K562 (cell line): ENCODE data around the gene NPB. TPM values are rescaled to one million over a fixed set of nuclear protein-coding genes. Genes with fewer than 3 reads are reported as not detected.

Experiments
- ATAC-seq: fragments of 200-7000 bp; cut with Tn5 transposase; 3 replicates; pipeline ENCODE4 v1.9.1; 2020; ENCODE audit warnings: moderate library complexity
- BruUV-seq: library from RNA; stranded (reverse); fragments of 400-500 nt; replicated peaks from 2 replicates; lab custom pipeline; 2021; lab: Mats Ljungman, UMichigan
- CTCF ChIA-PET: fragments of 300-600 bp; formaldehyde crosslinking; extraction: SDS; loops from one replicate; lab custom pipeline; 2021; ENCODE audit warnings: low intra/inter-chr PET ratio; lab: Yijun Ruan, JAX
- POLR2A ChIA-PET: fragments of 300-600, 350-650 bp; sonication (Branson Sonifier 250); formaldehyde crosslinking; extraction: SDS; loops from one replicate; lab custom pipeline; 2021; ENCODE audit warnings: antibody characterized with exemption, inconsistent platforms; lab: Yijun Ruan, JAX
- DNase-seq, 4 experiments: peaks; one replicate each; pipeline versions ENCODE4 v3.0.0 to v3.0.0-alpha.2; 2011 to 2018; ENCODE audit warnings: low spot score in 3 of 4, mixed read lengths in 3 of 4; ENCODE audit errors: extremely low read depth in 1 of 4
- FAIRE-seq: peaks from 2 replicates; lab custom pipeline; 2011; peaks lifted over from hg19 to GRCh38; lab: Jason Lieb, UNC
- H2AFZ ChIP-seq: 2 replicates; pipeline ENCODE4 v1.6.0; 2011; ENCODE audit warnings: low read depth, low read length, control low read depth, inconsistent platforms
- H3K27ac ChIP-seq: fragments of 200-600 bp; 3 replicates; pipeline ENCODE4 v1.8.0; 2011; ENCODE audit warnings: low read depth, mild to moderate bottlenecking, control low read depth, inconsistent platforms, low read length, moderate library complexity, mixed read lengths; ENCODE audit errors: extremely low read depth
- H3K27me3 ChIP-seq, 2 experiments: fragments of 300-600 bp in 1 of 2; 2 replicates in 1 of 2; 3 replicates in 1 of 2; pipeline versions ENCODE4 v1.6.0 to v1.8.0; 2011; ENCODE audit warnings: inconsistent platforms in 2 of 2, low read length in 2 of 2, mild to moderate bottlenecking in 1 of 2, mixed read lengths in 1 of 2, moderate library complexity in 1 of 2; ENCODE audit not compliant: control insufficient read depth in 2 of 2, insufficient read depth in 2 of 2
- H3K36me3 ChIP-seq: fragments of 300-600 bp; 3 replicates; pipeline ENCODE4 v1.8.0; 2011; ENCODE audit warnings: mild to moderate bottlenecking, low read length, inconsistent platforms; ENCODE audit not compliant: control insufficient read depth, insufficient read depth
- H3K4me1 ChIP-seq, 2 experiments: fragments of 200-600 bp in 1 of 2; replicated peaks in 1 of 2; 2 replicates in 1 of 2; 3 replicates in 1 of 2; pipeline versions ENCODE4 v1.5.1 to v1.8.0; 2011; ENCODE audit warnings: inconsistent platforms in 2 of 2, low read length in 2 of 2, mild to moderate bottlenecking in 1 of 2, mixed read lengths in 1 of 2, moderate library complexity in 1 of 2; ENCODE audit not compliant: control insufficient read depth in 2 of 2, insufficient read depth in 2 of 2
- H3K4me2 ChIP-seq: 2 replicates; pipeline ENCODE4 v1.6.1; 2011; ENCODE audit warnings: low read length, control low read depth, inconsistent platforms, mixed read lengths; ENCODE audit not compliant: insufficient read depth
- H3K4me3 ChIP-seq: fragments of 200-600 bp; sonication (generic), shearing (Covaris generic); 2 replicates; pipeline ENCODE4 v1.5.1; 2016; ENCODE audit warnings: control low read depth, inconsistent platforms
- H3K79me2 ChIP-seq: fragments of 200-600 bp; 3 replicates; pipeline ENCODE4 v1.8.0; 2011; ENCODE audit warnings: low read length, inconsistent platforms; ENCODE audit not compliant: control insufficient read depth, insufficient read depth
- H3K9ac ChIP-seq, 2 experiments: 2 replicates each; pipeline versions ENCODE4 v1.6.0 to v1.6.1; 2011; ENCODE audit warnings: low read depth in 2 of 2, low read length in 2 of 2, control low read depth in 1 of 2, inconsistent platforms in 1 of 2, mild to moderate bottlenecking in 1 of 2, mixed read lengths in 1 of 2; ENCODE audit not compliant: insufficient read depth in 1 of 2
- H3K9me1 ChIP-seq: one replicate; pipeline ENCODE4 v1.6.0; 2011; ENCODE audit warnings: inconsistent platforms, mild to moderate bottlenecking, low read length, moderate library complexity; ENCODE audit not compliant: control insufficient read depth, insufficient read depth
- H3K9me3 ChIP-seq: replicated peaks from 2 replicates; pipeline ENCODE4 v1.5.1; 2011; ENCODE audit warnings: low read depth, low read length, inconsistent platforms; ENCODE audit not compliant: control insufficient read depth, insufficient read depth
- H4K20me1 ChIP-seq: replicated peaks from 2 replicates; pipeline ENCODE4 v1.6.1; 2011; ENCODE audit warnings: low read length, inconsistent platforms, mixed read lengths; ENCODE audit not compliant: control insufficient read depth, insufficient read depth
- CREM ChIP-seq: IDR thresholded peaks from 2 replicates; pipeline ENCODE4 v1.6.1; 2014; ENCODE audit warnings: antibody characterized with exemption, low read depth
- GATAD2B ChIP-seq: fragments of 450-650 bp; IDR thresholded peaks from 2 replicates; pipeline ENCODE4 v1.6.1; 2017; ENCODE audit warnings: mild to moderate bottlenecking, borderline replicate concordance
- KDM5B ChIP-seq: fragments of 200-600 bp; sonication (generic); IDR thresholded peaks from 2 replicates; pipeline ENCODE4 v1.6.1; 2012; ENCODE audit warnings: low read depth, mild to moderate bottlenecking, moderate library complexity, low read length, control low read depth, inconsistent platforms; ENCODE audit not compliant: insufficient replicate concordance
- MTF1 ChIP-seq: fragments of 250-450 bp; sonication (Bioruptor Pico); IDR thresholded peaks from 2 replicates; pipeline ENCODE4 v1.9.0; 2021; ENCODE audit warnings: moderate library complexity, mild to moderate bottlenecking, inconsistent platforms, borderline replicate concordance
- MYNN ChIP-seq, 2 experiments: sonication (generic); formaldehyde crosslinking in 1 of 2; IDR thresholded peaks; 2 replicates each; pipeline versions ENCODE4 v1.5.0 to v1.6.1; 2016 to 2020; ENCODE audit warnings: antibody characterized with exemption in 1 of 2, missing genetic modification reagents in 1 of 2
- NEUROD1 ChIP-seq: fragments of 150-350 bp; IDR thresholded peaks from 2 replicates; pipeline ENCODE4 v1.6.1; 2014; ENCODE audit warnings: borderline replicate concordance, low read length, low read depth; ENCODE audit not compliant: partially characterized antibody
- NFIC ChIP-seq: fragments of 450-650 bp; IDR thresholded peaks from 2 replicates; pipeline ENCODE4 v1.6.1; 2017; ENCODE audit warnings: mild to moderate bottlenecking, inconsistent platforms
- POLR2A ChIP-seq: fragments of 450-650 bp; conservative IDR thresholded peaks from 2 replicates; pipeline ENCODE4 v1.6.1; 2016
- POLR2AphosphoS5 ChIP-seq: IDR thresholded peaks from 2 replicates; pipeline ENCODE4 v1.6.1; 2011; ENCODE audit warnings: mild to moderate bottlenecking, low read depth, low read length, moderate library complexity; ENCODE audit not compliant: control insufficient read depth, insufficient read depth
- POLR2G ChIP-seq: fragments of 200-400 bp; formaldehyde crosslinking; IDR thresholded peaks from 2 replicates; pipeline ENCODE4 v1.6.1; 2017; ENCODE audit warnings: low read depth, mild to moderate bottlenecking, antibody characterized with exemption, low read length, moderate library complexity
- RBFOX2 ChIP-seq: fragments of 200-400 bp; formaldehyde crosslinking; IDR thresholded peaks from 2 replicates; pipeline ENCODE4 v1.6.1; 2017; ENCODE audit warnings: low read depth, mild to moderate bottlenecking, low read length, moderate library complexity
- SUPT5H ChIP-seq: fragments of 450-650 bp; IDR thresholded peaks from 2 replicates; pipeline ENCODE4 v1.6.1; 2016
- ZNF121 ChIP-seq: sonication (generic); formaldehyde crosslinking; conservative IDR thresholded peaks from 2 replicates; pipeline ENCODE4 v1.8.0; 2022; ENCODE audit warnings: missing genetic modification reagents
- WGBS: fragments of 100-300 bp; shearing (Covaris generic); methylation state at CpG from one replicate; pipeline ENCODE4 v1.1.6; 2016; ENCODE audit warnings: low coverage, mixed read lengths; ENCODE audit not compliant: insufficient coverage; ENCODE audit errors: missing lambda C conversion rate; 5-methylcytosine and 5-hydroxymethylcytosine counted together
- in situ Hi-C: fragments of 300-500 bp; cut with MboI; formaldehyde crosslinking; loops from 4 replicates; pipeline ENCODE4 v1.15.0; 2018; ENCODE audit warnings: inconsistent platforms, mixed read lengths
- intact Hi-C: fragments of 100-400 bp; cut with micrococcal nuclease; formaldehyde crosslinking; loops from 2 replicates; pipeline ENCODE4 v1.14.2; 2022
- polyA plus RNA-seq, 8 experiments: library from polyadenylated mRNA; depleted of rRNA in 4 of 8; stranded (reverse) in 5 of 8; unstranded in 3 of 8; fragments of >200 nt; fragmentation: Nextera tagmentation in 2 of 8; fragmentation: Illumina TruSeq in 1 of 8; extraction: Ambion mirVana in 2 of 8; extraction: Trizol in 1 of 8; gene quantifications; 2 replicates each; pipeline versions ENCODE4 v1.2.1 to v1.2.3, GENCODE V29; 2011 to 2014; ENCODE audit warnings: inconsistent platforms in 1 of 8, missing spikeins in 1 of 8
- total RNA-seq, 7 experiments: library from RNA; depleted of rRNA in 6 of 7; stranded (reverse); fragments of >200 nt in 6 of 7; fragmentation: Illumina TruSeq in 2 of 7; extraction: Trizol in 2 of 7; gene quantifications; 2 replicates each; pipeline versions ENCODE4 v1.2.1 to v1.2.3, GENCODE V29; 2011 to 2021; ENCODE audit warnings: low replicate concordance in 1 of 7
- TF ChIP-seq, protein P1 (sequence below), 3 experiments: IDR thresholded peaks in 2 of 3; conservative IDR thresholded peaks in 1 of 3; 2 replicates each; pipeline ENCODE4 v1.5.1; 2011 to 2012; ENCODE audit warnings: low read length in 3 of 3, mild to moderate bottlenecking in 3 of 3, control low read depth in 2 of 3, improper control_type of control experiment in 1 of 3, inconsistent platforms in 1 of 3, low read depth in 1 of 3, mixed read lengths in 1 of 3, moderate library complexity in 1 of 3; ENCODE audit not compliant: insufficient read depth in 2 of 3

The NPB gene
- total and polyA plus RNA-seq, 9 of the 15 experiments (the other 6 are each of a cell fraction or from before 2014, with no cell fraction given): 0.03 to 0.61 (median 0.14) TPM; not detected in 2

DNA sequence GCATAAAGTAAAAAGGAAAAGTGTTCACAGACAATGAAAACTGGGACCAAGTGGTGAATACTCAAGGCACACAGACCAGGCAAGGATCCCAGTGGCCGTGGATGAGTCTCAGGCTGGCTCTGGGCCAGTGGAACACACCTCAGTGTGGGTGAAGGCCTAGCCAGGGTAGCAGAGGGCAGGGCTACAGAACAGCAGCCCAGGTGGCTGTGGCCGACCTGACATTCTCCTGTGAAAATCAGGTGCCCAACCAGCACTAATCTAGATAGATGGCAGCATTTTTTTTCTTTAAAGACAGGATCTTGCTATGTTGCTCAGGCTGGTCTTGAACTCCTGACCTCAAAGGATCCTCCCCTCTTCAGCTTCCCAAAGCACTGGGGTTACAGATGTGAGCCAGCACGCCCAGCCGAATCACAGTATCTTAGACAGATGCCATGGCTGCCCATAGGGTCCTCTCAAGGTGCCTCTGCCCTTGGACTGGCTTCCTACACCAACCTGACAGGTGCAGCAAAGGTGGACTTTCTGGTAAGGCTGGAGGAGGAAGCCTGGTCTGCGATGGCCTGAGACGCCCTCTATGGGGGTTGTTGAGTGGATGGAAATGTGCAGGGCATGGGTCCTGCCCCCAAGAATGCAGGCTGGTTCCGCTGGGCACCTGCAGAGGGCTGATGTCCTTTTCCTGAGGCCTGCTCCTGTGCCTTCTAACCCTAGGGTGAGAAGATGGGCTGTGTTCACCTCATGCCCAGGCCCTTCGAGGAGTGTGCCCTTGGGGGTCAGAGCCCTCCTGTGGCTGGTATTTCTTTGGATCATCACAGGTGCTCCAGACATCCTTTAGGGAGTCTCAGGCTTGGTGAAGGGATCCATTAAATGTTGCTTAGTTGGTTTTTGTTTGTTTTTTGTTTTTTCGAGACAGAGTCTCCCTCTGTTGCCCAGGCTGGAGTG is 37.9 kb upstream of the NPB start:
- H3K9me3 ChIP-seq: no peaks in the 10 kb centered on the region
- POLR2A ChIA-PET: interaction anchor here (0.9 to 2.2 kb wide), 9 partner anchors 12 to 142 kb away, joined by 3 to 9 read pairs (median 3); partner anchors contain the start of gene MCRIP1
- peaks cover 29 to 74% of the 10 kb centered on the region in 2 experiments for H3K4me1 ChIP-seq
- BruUV-seq: no TSS peak
- H4K20me1 ChIP-seq: peaks cover 37% of the 10 kb centered on the region
- H3K27ac ChIP-seq: peak overlapping the region; percentile 23; the same call in 1 of the 3 replicates
- 84% methylated on average over 9 of the region's 9 CpGs for WGBS
- no peak overlapping the region for H3K4me3 ChIP-seq
- ATAC-seq (no peak), DNase-seq (no peak), FAIRE-seq (peak; percentile 6)
- H2AFZ ChIP-seq: no peak overlapping the region
- peaks cover 65% of the 10 kb centered on the region for H3K36me3 ChIP-seq
- CTCF ChIA-PET: no interaction called here
- in situ Hi-C loops: loop anchor here (5.0 kb wide), 1 partner anchor 132 kb away; no protein-coding TSS in a partner anchor
- no peak overlapping the region for H3K4me2 ChIP-seq
- H3K79me2 ChIP-seq: peaks cover 66% of the 10 kb centered on the region
- no peak for TF ChIP-seq NEUROD1
- no peak for TF ChIP-seq MTF1 (CRISPR knock-in tag)
- peak; percentile 23; the same call in 1 of the 2 replicates for TF ChIP-seq ZNF121 (CRISPR knock-in tag)
- 0 out of 2 replicates have a peak, but pooled peaks have one; percentile 43 for TF ChIP-seq POLR2A
- 0 out of 2 replicates have a peak, but pooled peaks have one; percentile 14 for TF ChIP-seq POLR2AphosphoS5
- TF ChIP-seq RBFOX2: peak; percentile 35; the same call in 1 of the 2 replicates
- no peak for TF ChIP-seq CREM
- TF ChIP-seq NFIC: peak; percentile 51; the same call in 1 of the 2 replicates
- TF ChIP-seq SUPT5H: 0 out of 2 replicates have a peak, but pooled peaks have one; percentile 37
- 0 out of 2 replicates have a peak, but pooled peaks have one; percentile 38 for TF ChIP-seq MYNN (IDR thresholded peaks at IDR 0.05)
- TF ChIP-seq MYNN (CRISPR knock-in tag; IDR thresholded peaks at IDR 0.05): no peak
- no peak for TF ChIP-seq GATAD2B
- TF ChIP-seq POLR2G: peak; percentile 49; the same call in 1 of the 2 replicates
- peak; percentile 31 for TF ChIP-seq KDM5B
- TF ChIP-seq, protein P1, sequence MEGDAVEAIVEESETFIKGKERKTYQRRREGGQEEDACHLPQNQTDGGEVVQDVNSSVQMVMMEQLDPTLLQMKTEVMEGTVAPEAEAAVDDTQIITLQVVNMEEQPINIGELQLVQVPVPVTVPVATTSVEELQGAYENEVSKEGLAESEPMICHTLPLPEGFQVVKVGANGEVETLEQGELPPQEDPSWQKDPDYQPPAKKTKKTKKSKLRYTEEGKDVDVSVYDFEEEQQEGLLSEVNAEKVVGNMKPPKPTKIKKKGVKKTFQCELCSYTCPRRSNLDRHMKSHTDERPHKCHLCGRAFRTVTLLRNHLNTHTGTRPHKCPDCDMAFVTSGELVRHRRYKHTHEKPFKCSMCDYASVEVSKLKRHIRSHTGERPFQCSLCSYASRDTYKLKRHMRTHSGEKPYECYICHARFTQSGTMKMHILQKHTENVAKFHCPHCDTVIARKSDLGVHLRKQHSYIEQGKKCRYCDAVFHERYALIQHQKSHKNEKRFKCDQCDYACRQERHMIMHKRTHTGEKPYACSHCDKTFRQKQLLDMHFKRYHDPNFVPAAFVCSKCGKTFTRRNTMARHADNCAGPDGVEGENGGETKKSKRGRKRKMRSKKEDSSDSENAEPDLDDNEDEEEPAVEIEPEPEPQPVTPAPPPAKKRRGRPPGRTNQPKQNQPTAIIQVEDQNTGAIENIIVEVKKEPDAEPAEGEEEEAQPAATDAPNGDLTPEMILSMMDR (IDR thresholded peaks at IDR 0.05 in 2 of 3, conservative IDR thresholded peaks at IDR 0.05 in 1 of 3; ENCODE audit: insufficient read depth in 2 of 3, low read depth in 1 of 3, low read length in 3 of 3): peak; percentile 5 to 22 (median 14); a peak in 2 of 6 replicates
- intact Hi-C loops: loop anchor here (5.0 kb wide), 1 partner anchor 42 kb away; no protein-coding TSS in a partner anchor
- no peaks in the 10 kb centered on the region for H3K27me3 ChIP-seq
- no peaks in the 10 kb centered on the region for H3K9me1 ChIP-seq
- H3K9ac ChIP-seq: peak overlapping the region; percentile 22 to 82; a peak in 3 of 4 replicates
